Common myeloid progenitor, CD34-positive (primary cell): ENCODE data around the gene AK9. TPM values are rescaled to one million over a fixed set of nuclear protein-coding genes. Genes with fewer than 3 reads are reported as not detected.

Source experiments
- CTCF ChIA-PET: fragments of 350-600 bp; sonication (Branson Sonifier 250); formaldehyde crosslinking; loops from one replicate; lab custom pipeline; 2021; ENCODE audit warnings: antibody characterized with exemption; lab: Charles Lee
- POLR2A ChIA-PET: fragments of 350-600 bp; sonication (Branson Sonifier 250); formaldehyde crosslinking; loops from one replicate; lab custom pipeline; 2021; ENCODE audit warnings: antibody characterized with exemption; lab: Charles Lee
- DNase-seq, 3 donors: peaks; one replicate each; pipeline versions ENCODE4 v3.0.0 to v3.0.0-alpha.2; 2013
- H3K27ac ChIP-seq, 2 experiments: 1 replicate in 1 of 2; 2 replicates in 1 of 2; pipeline ENCODE4 v1.7.0; 2013; ENCODE audit warnings: inconsistent platforms in 2 of 2, low read length in 2 of 2, mild to moderate bottlenecking in 2 of 2, low read depth in 1 of 2, moderate library complexity in 1 of 2; ENCODE audit not compliant: severe bottlenecking in 2 of 2, insufficient read depth in 1 of 2, poor library complexity in 1 of 2
- H3K27me3 ChIP-seq, 5 experiments: replicated peaks in 2 of 5; 1 replicate in 3 of 5; 2 replicates in 2 of 5; pipeline versions ENCODE4 v1.6.1 to v1.7.0; 2013; ENCODE audit warnings: low read length in 4 of 5, mild to moderate bottlenecking in 2 of 5, moderate library complexity in 2 of 5, inconsistent platforms in 1 of 5; ENCODE audit not compliant: insufficient read depth in 5 of 5, control insufficient read depth in 4 of 5
- H3K36me3 ChIP-seq, 4 experiments: 1 replicate in 2 of 4; 2 replicates in 2 of 4; pipeline versions ENCODE4 v1.6.1 to v1.7.0; 2013; ENCODE audit warnings: low read length in 3 of 4, control low read depth in 1 of 4, mild to moderate bottlenecking in 1 of 4; ENCODE audit not compliant: control insufficient read depth in 4 of 4, insufficient read depth in 4 of 4
- H3K4me1 ChIP-seq, 4 experiments: 1 replicate in 3 of 4; 2 replicates in 1 of 4; pipeline versions ENCODE4 v1.6.1 to v1.7.1; 2013; ENCODE audit warnings: low read length in 3 of 4, mild to moderate bottlenecking in 3 of 4, control low read depth in 1 of 4, inconsistent platforms in 1 of 4, moderate library complexity in 1 of 4; ENCODE audit not compliant: control insufficient read depth in 4 of 4, insufficient read depth in 4 of 4; ENCODE audit errors: control extremely low read depth in 1 of 4
- H3K4me3 ChIP-seq, 7 experiments: 1 replicate in 4 of 7; 2 replicates in 3 of 7; pipeline versions ENCODE4 v1.5.1 to v1.7.0; 2013; ENCODE audit warnings: mild to moderate bottlenecking in 7 of 7, low read length in 6 of 7, moderate library complexity in 6 of 7, inconsistent platforms in 2 of 7, low read depth in 2 of 7, control low read depth in 1 of 7; ENCODE audit not compliant: insufficient read depth in 4 of 7, control insufficient read depth in 1 of 7; ENCODE audit errors: extremely low read depth in 1 of 7
- H3K9me3 ChIP-seq, 5 experiments: 1 replicate in 4 of 5; 2 replicates in 1 of 5; pipeline versions ENCODE4 v1.6.1 to v1.7.1; 2013; ENCODE audit warnings: low read length in 4 of 5, mild to moderate bottlenecking in 2 of 5, inconsistent platforms in 1 of 5, low read depth in 1 of 5, moderate library complexity in 1 of 5; ENCODE audit not compliant: control insufficient read depth in 4 of 5, insufficient read depth in 2 of 5; ENCODE audit errors: control extremely low read depth in 1 of 5
- WGBS: methylation state at CpG from one replicate; pipeline ENCODE4 v1.1.5; 2013; ENCODE audit not compliant: insufficient coverage; 5-methylcytosine and 5-hydroxymethylcytosine counted together
- polyA plus RNA-seq: library from polyadenylated mRNA; unstranded; fragments of 120-200 nt; gene quantifications from one replicate; pipeline ENCODE4 v1.2.1, GENCODE V29; 2013

AK9 gene
- 13.8 TPM for polyA plus RNA-seq

DNA sequence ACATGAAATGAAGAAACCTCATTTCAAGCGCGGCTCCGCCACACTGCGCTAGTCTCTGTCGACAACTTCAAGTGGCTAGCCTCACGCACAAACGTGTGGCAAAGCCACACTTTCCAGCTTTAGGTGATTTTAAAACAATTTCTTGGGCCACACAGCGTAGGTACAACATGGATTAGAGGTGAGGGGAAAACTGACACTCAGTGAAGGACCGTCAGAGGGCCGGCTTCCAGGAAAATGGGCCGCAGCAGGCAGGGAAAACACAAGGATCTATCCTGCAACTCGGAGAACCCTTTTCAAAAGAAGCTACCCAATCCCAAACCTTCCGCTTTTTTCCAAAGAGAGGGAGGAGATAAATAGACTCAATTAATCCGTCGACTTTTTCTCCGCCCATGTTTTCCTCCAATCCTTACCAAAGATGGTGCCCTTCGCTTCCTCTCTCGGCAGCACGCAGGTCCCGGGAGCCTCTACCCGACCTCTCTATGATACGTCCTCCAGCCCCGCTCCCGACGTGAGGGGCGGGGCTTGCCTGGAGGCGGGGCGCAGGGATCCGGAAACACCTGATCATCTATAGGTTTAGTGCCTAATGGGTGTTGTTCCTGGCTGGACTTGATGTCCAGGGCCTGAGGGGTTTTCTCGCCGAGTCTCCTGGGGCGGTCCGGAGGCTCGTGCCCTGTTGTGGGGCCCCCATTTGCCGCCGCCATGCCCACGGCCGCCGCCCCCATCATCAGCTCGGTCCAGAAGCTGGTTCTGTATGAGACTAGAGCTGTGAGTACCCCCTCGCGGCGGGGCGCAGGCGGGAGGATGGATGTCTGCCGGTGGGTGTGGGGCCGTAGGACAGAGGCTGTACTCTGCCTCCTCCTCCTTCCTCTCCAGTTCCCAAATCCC is at the start of gene AK9, which contains the start of gene FIG4:
Gene AK9 (minus strand): TSS at position 466 of the 885 bp plus-strand sequence. CDS start 15,457 bp downstream, outside the sequence.
Gene FIG4 (plus strand): TSS at position 560 of the 885 bp plus-strand sequence. CDS start 140 bp downstream, at position 700.
- CTCF ChIA-PET = interaction anchor here (0.9 to 1.8 kb wide), 5 partner anchors 10 to 700 kb away, joined by 3 to 7 read pairs (median 3); no protein-coding TSS in a partner anchor
- POLR2A ChIA-PET = interaction anchor here (0.6 kb wide), 1 partner anchor 10 kb away, joined by 3 read pairs; no protein-coding TSS in a partner anchor
- H3K27ac ChIP-seq = peak within 1 kb of the TSS; percentile 82 to 89
- WGBS = 0% methylated on average over 28 of the region's 47 CpGs
- H3K27me3 ChIP-seq = no peaks in the 10 kb centered on the region
- peak; percentile 85 to 89 (median 88) for DNase-seq
- peak within 1 kb of the TSS; percentile 74 to 99 (median 95) for H3K4me3 ChIP-seq
- H3K4me1 ChIP-seq = peaks cover 10 to 33% (median 22%) of the 10 kb centered on the region in 4 experiments
- peaks cover 0 to 5% (median 1%) of the 10 kb centered on the region in 4 experiments for H3K36me3 ChIP-seq
- no peaks in the 10 kb centered on the region for H3K9me3 ChIP-seq

DNA sequence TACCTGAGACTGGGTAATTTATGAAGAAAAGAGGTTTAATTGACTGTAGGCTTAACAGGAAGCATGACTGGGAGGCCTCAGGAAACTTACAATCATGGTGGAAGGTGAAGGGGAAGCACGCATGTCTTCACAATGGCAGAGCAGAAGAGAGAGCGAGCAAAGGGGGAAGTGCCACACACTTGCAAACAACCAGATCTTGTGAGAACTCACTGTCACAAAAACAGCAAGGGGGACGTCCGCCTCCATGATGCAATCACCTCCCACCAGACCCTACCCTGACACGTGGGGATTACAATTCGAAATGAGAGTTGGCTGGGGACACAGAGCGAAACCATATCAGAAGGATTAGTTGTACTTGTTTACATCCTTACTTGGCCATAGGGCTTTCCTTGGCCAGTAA is 49.8 kb upstream of the AK9 start:
- POLR2A ChIA-PET = no interaction called here
- peak in 2 of 3 donors; percentile 9 to 20 for DNase-seq
- peaks cover 0 to 3% (median 0%) of the 10 kb centered on the region in 5 experiments for H3K9me3 ChIP-seq
- H3K27me3 ChIP-seq = no peaks in the 10 kb centered on the region
- CTCF ChIA-PET = interaction anchor here (1.2 kb wide), 1 partner anchor 47 kb away, joined by 3 read pairs; no protein-coding TSS in a partner anchor
- WGBS = 83% methylated on average over 6 of the region's 7 CpGs
- no peaks in the 10 kb centered on the region for H3K4me1 ChIP-seq
- H3K36me3 ChIP-seq = peaks cover 8 to 16% (median 14%) of the 10 kb centered on the region in 4 experiments
- H3K4me3 ChIP-seq = no peak overlapping the region
- no peak overlapping the region for H3K27ac ChIP-seq

- Histone ChIP-seq H3K36me3 (peaks cover 10 to 24% (median 19%) of the 10 kb centered on the region in 4 experiments), H3K4me3 (no peak overlapping the region), H3K27me3 (no peaks in the 10 kb centered on the region), H3K9me3 (peaks cover 0 to 3% (median 0%) of the 10 kb centered on the region in 5 experiments), H3K27ac (no peak overlapping the region), H3K4me1 (no peaks in the 10 kb centered on the region)
- DNase-seq = no peak
- ChIA-PET CTCF (interaction anchor here (1.2 kb wide), 1 partner anchor 49 kb away, joined by 3 read pairs; no protein-coding TSS in a partner anchor), POLR2A (no interaction called here)
- WGBS = 100% methylated on average over 1 of the region's 3 CpGs
These were observed 48.7 kb upstream of the AK9 start for GRCh38 chr6:109739686-109740085.

- Histone ChIP-seq H3K9me3 (peaks cover 0 to 3% (median 0%) of the 10 kb centered on the region in 5 experiments), H3K27ac (no peak overlapping the region), H3K4me3 (no peak overlapping the region), H3K36me3 (peaks cover 8 to 24% (median 17%) of the 10 kb centered on the region in 4 experiments), H3K27me3 (no peaks in the 10 kb centered on the region), H3K4me1 (no peaks in the 10 kb centered on the region)
- POLR2A ChIA-PET = interaction anchor here (0.5 kb wide), 1 partner anchor 1720 kb away, joined by 4 read pairs; no protein-coding TSS in a partner anchor
- 100% methylated on average over 2 of the region's 2 CpGs for WGBS
- CTCF ChIA-PET = no interaction called here
- no peak for DNase-seq
These were observed 47.7 kb upstream of the AK9 start for GRCh38 chr6:109738667-109739066.

DNA sequence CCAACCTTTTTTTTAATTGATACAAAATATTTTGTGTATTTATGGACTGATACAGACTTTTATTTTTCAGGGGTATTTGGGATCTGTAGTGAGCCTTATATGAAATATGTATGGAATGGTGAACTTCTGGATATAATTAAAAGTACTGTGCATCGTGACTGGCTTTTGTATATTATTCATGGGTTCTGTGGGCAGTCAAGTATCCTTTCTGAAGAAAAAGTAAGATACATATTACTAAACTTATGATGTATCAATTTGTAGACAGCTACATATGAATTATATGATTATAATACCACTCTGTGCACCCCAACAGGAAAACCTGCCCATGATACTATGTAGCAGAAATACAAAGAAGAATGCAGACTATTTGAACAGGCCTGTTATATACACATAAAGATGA is 47.3 kb upstream of the AK9 start:
- ChIA-PET CTCF (no interaction called here), POLR2A (interaction anchor here (0.5 kb wide), 1 partner anchor 1719 kb away, joined by 4 read pairs; no protein-coding TSS in a partner anchor)
- Histone ChIP-seq H3K4me3 (no peak overlapping the region), H3K27ac (no peak overlapping the region), H3K4me1 (no peaks in the 10 kb centered on the region), H3K27me3 (no peaks in the 10 kb centered on the region), H3K36me3 (peaks cover 6 to 24% (median 17%) of the 10 kb centered on the region in 4 experiments), H3K9me3 (peaks cover 0 to 3% (median 0%) of the 10 kb centered on the region in 5 experiments)
- no CpG with 5 or more reads among the region's 1 CpG for WGBS
- DNase-seq = no peak

GRCh38 chr6:109736273-109737025 is 45.4 kb upstream of the AK9 start:
- no peak overlapping the region for H3K4me3 ChIP-seq
- POLR2A ChIA-PET = no interaction called here
- H3K4me1 ChIP-seq = no peaks in the 10 kb centered on the region
- WGBS = no CpG with 5 or more reads among the region's 1 CpG
- H3K27me3 ChIP-seq = no peaks in the 10 kb centered on the region
- no peak overlapping the region for H3K27ac ChIP-seq
- H3K9me3 ChIP-seq = peaks cover 0 to 3% (median 0%) of the 10 kb centered on the region in 5 experiments
- CTCF ChIA-PET = no interaction called here
- peaks cover 6 to 24% (median 19%) of the 10 kb centered on the region in 4 experiments for H3K36me3 ChIP-seq
- DNase-seq = no peak
